H54 (cell line): ENCODE measurements around the gene CCNYL1.
"Not testable (repeated sequence)": the region's sequence is repeated elsewhere in the genome, so short reads cannot be mapped to it uniquely, and the experiment has no call there.

Source experiments
- DNase-seq: peaks from one replicate; pipeline ENCODE4 v3.0.0; 2011; ENCODE audit warnings: low spot score, mixed read lengths; ENCODE audit not compliant: insufficient read length
- FAIRE-seq: peaks from 3 replicates; lab custom pipeline; 2011; peaks lifted over from hg19 to GRCh38; lab: Jason Lieb, UNC
- POLR2A ChIP-seq: IDR thresholded peaks from 2 replicates; pipeline ENCODE4 v1.6.1; 2011; ENCODE audit warnings: low read depth, mild to moderate bottlenecking, low read length

The CCNYL1 gene

DNA sequence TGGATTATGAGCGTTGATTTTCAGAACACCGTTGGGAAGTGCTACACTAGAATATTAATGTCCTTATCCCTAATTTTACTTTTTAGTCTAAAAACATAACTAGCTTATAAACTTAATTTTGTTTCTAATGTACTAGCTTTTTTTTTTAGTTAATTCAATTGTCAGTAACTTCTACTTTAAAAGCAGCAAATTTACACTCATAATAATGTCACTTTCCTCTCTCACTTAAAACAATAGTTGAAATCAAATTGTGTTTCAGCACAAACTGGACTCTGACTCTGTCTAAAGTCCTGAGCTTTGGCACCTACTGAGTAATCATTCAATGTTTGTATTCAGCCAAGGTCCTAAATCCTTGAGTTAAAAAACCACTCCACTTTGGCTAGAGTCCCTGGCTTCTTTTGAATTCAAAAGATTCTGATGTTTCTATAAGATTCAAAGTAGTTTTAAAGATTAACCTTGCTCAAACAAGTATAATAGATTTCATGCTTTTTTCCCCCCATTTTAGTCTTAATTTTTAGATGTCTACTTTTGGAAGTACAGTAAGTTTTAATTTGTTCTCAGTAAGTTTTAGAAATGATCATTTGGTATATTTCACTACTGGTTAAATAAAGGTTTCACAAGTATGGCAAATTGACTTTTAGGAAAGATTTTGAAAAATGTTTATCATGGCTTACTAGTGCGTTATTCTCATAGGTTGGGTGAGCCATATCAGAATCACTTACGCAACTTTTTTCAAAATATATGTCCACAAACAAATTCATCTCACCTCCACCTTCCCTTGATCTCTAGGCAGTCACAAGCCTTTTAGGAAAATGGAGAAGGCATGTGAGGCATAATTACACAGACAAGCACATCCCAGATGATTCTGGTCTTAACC, 23.4 kb downstream of the CCNYL1 start:
- FAIRE-seq: no peak

DNA sequence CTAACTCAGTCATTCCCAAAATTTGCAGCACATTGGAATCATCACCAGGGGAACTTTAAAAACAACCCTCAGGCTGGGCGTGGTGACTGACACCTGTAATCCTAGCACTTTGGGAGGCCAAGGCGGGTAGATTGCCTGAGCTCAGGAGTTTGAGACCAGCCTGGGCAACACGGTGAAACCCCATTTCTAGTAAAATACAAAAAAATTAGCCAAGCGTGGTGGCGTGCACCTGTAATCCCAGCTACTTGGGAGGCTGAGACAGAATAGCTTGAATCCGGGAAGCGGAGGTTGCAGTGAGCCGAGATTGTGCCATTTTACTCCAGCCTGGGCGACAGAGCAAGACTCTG, 24.0 kb downstream of the CCNYL1 start:
- not testable (repeated sequence) for FAIRE-seq, DNase-seq

More for the DNA sequence above, 23.4 kb downstream of the CCNYL1 start:
- TF ChIP-seq POLR2A: no peak
- DNase-seq: no peak

- no peak for TF ChIP-seq POLR2A
- DNase-seq (no peak), FAIRE-seq (no peak)
Measured at GRCh38 chr2:207743514-207743913, 32.1 kb downstream of the CCNYL1 start.

- DNase-seq (no peak), FAIRE-seq (no peak)
- TF ChIP-seq POLR2A: no peak
Measured at GRCh38 chr2:207744050-207744449, 32.6 kb downstream of the CCNYL1 start.

- TF ChIP-seq POLR2A: no peak
- no peak for FAIRE-seq
- no peak for DNase-seq
Measured at GRCh38 chr2:207744451-207744850, 33.0 kb downstream of the CCNYL1 start.

- DNase-seq: peak; percentile 34
- peak; percentile 81 for FAIRE-seq
- TF ChIP-seq POLR2A: no peak
Measured at GRCh38 chr2:207746131-207746530, 34.7 kb downstream of the CCNYL1 start.

DNA sequence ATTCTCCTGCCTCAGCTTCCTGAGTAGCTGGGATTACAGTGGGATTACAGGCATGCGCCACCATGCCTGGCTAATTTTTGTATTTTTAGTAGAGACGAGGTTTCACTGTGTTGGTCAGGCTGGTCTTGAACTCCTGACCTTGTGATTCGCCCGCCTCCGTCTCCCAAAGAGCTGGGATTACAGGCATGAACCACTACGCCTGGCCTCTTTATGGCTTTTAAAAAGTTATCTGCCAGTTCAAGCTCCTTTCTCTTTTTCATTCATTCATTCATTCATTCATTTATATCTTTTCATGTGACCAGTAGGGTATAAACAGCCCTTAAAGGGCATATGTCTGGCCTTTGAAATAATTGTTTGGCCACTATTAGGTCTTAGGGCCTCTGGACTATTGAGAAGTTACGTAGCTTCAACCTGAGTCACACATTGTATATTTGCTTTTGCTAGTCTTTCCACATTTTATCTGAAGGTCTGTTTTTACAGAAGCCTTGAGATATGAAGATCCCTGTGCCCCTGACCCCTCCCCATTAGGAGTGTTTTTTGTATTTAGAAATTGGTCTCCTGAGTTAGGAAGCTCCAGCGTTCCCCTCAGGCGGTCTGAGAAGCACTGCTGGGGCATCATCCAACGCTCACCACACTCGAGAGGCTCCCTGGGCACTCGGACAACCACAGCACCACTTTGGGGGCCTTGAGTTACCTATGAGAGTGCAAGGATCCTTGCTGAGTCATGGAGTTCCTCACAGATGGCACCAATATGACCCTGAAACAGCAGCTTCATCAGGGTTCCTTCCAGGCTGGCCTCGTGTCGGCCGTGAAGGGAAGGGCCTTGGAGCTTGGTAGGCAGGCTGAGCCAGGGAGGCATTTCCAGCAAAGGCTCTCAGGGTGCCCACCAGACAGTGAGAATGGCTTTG, 36.5 kb downstream of the CCNYL1 start:
- no peak for TF ChIP-seq POLR2A
- FAIRE-seq: no peak
- DNase-seq: no peak

- DNase-seq: no peak
- no peak for FAIRE-seq
- TF ChIP-seq POLR2A: no peak
Measured at GRCh38 chr2:207748993-207749392, 37.6 kb downstream of the CCNYL1 start.

- TF ChIP-seq POLR2A: no peak
- no peak for FAIRE-seq
- DNase-seq: no peak
Measured at GRCh38 chr2:207749873-207750272, 38.4 kb downstream of the CCNYL1 start.

DNA sequence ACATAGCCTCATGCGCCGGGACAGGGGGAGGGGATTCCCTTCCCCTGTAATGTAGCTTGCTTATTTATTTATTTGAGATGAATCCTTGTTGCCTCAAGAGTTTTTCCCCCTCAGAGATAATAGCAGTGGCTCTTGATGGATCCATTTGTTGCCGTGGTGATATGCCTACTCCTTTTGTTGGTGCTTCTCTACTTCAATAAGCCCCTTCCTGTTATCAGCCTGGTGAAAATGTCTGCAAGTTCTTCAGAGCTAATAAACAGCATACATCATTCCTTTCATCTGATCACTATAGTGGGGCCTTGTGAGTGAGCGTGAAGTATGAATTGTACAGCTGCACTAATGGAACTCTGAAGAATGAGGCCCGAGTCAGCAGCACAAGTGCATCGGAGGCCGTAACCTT, 38.9 kb downstream of the CCNYL1 start:
- TF ChIP-seq POLR2A: no peak
- no peak for DNase-seq
- FAIRE-seq: no peak

DNA sequence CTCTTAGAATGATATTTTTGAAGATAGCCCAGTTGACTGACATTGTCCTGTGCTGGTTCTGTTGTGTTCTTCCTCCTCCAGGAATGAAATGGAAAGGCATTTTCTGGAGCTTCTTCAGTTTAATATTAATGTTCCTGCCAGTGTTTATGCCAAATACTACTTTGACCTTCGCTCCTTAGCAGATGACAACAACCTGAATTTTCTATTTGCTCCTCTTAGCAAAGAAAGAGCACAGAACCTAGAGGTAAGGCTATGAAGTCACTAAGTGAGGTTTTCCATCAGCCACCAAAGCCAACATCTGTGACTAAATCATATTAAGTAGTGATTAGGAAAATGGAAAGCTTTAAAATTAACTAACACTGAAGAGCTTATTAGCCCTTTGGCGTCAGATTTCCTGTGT, 39.4 kb downstream of the CCNYL1 start:
- TF ChIP-seq POLR2A: no peak
- no peak for DNase-seq
- FAIRE-seq: no peak

GRCh38 chr2:207753688-207754087, 42.2 kb downstream of the CCNYL1 start:
- FAIRE-seq, DNase-seq: not testable (repeated sequence)

DNA sequence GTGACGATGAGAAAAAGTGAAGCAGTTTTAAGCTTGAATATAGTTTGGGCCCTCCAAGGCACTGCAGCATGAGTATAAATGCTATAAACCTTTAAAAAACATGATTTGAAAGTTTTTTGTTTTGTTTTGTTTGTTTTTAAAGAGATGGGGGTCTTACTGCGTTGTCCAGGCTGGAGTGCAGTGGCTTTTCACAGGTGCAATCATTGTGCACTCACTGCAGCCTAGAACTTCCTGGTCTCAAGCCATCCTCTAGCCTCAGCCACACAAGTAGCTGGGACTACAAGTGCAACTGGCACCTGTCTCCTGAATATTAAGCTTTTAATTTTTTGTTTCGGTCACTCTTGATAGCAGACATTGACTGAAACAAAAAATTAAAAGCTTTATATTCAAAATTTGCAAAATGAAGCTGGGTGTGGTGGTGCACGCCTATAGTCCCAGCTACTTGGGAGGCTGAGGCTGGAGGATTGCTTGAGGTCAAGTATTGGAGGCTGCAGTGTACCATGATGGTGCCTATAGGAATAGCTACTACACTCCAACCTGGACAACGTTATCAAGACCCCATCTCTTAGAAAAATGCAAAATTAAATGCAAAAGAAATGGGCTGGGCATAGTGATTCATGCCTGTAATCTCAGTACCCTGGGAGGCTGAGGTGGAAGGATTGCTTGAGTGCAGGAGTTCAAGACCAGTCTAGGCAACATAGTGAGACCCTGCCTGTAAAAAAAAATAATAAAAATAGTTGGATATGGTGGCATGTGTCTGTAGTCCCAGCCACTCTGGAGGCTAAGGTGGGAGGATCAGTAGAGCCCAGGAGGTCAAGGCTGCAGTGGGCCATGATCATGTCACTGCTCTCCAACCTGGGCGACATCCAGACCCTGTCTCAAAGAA, 43.3 kb downstream of the CCNYL1 start:
- DNase-seq: no peak
- no peak for FAIRE-seq
- TF ChIP-seq POLR2A: no peak
